HFFc6 (cell line): Measurements from ENCODE around the gene KIF1B. TPM values are rescaled to one million over a fixed set of nuclear protein-coding genes. Genes with fewer than 3 reads are reported as not detected.
A peak's percentile ranks its signal among the peaks of the same experiment; 100 is the strongest.

Experiments
- DNase-seq: peaks from one replicate; pipeline ENCODE4 v3.0.0-alpha.2; 2018
- H3K27ac Mint-ChIP-seq: 2 replicates; pipeline ENCODE4 v1.8.0; 2020; ENCODE audit warnings: mild to moderate bottlenecking, mixed read lengths
- H3K27me3 Mint-ChIP-seq: 2 replicates; pipeline ENCODE4 v1.8.0; 2021; ENCODE audit warnings: mild to moderate bottlenecking, moderate library complexity, mixed read lengths; ENCODE audit not compliant: insufficient read depth
- H3K36me3 Mint-ChIP-seq: 2 replicates; pipeline ENCODE4 v1.8.0; 2021; ENCODE audit warnings: low read depth, mixed read lengths
- H3K4me1 Mint-ChIP-seq: 2 replicates; pipeline ENCODE4 v1.8.0; 2020; ENCODE audit warnings: low read depth, mixed read lengths
- H3K4me3 Mint-ChIP-seq: 2 replicates; pipeline ENCODE4 v1.8.0; 2020; ENCODE audit warnings: mild to moderate bottlenecking, moderate library complexity, mixed read lengths
- H3K9me3 Mint-ChIP-seq: 2 replicates; pipeline ENCODE4 v1.8.0; 2020; ENCODE audit warnings: mild to moderate bottlenecking, mixed read lengths
- CTCF ChIP-seq: fragments of 200-600 bp; sonication (generic); IDR thresholded peaks from 2 replicates; pipeline ENCODE4 v1.5.0; 2021; ENCODE audit warnings: antibody characterized with exemption, mild to moderate bottlenecking
- microRNA-seq: library from miRNA; unstranded; fragments of <30 nt; microRNA quantifications from one replicate; pipeline ENCODE4, GENCODE V29; 2019
- total RNA-seq, 6 experiments: library from RNA; stranded (reverse); fragmentation: NEBNext Ultra II Directional; extraction: Animal tissue kit (Norgen Biotek cat#: 25700); gene quantifications; 2 replicates in 1 of 6; 3 replicates in 5 of 6; pipeline ENCODE4 v1.2.3, GENCODE V29; 2021

Gene KIF1B
- total RNA-seq, 6 experiments from 2014 or later: 35.2 to 41.6 (median 39.3) TPM

- peaks cover 35% of the 10 kb centered on the region for H3K4me1 Mint-ChIP-seq
- no peak overlapping the region for H3K27ac Mint-ChIP-seq
- H3K4me3 Mint-ChIP-seq: no peak overlapping the region
- no peak for TF ChIP-seq CTCF
- no peak for DNase-seq
- peaks cover 11% of the 10 kb centered on the region for H3K36me3 Mint-ChIP-seq
- peaks cover 2% of the 10 kb centered on the region for H3K27me3 Mint-ChIP-seq
- no peaks in the 10 kb centered on the region for H3K9me3 Mint-ChIP-seq
These were observed 218.6 kb downstream of the KIF1B start for GRCh38 chr1:10428984-10429383.

DNA sequence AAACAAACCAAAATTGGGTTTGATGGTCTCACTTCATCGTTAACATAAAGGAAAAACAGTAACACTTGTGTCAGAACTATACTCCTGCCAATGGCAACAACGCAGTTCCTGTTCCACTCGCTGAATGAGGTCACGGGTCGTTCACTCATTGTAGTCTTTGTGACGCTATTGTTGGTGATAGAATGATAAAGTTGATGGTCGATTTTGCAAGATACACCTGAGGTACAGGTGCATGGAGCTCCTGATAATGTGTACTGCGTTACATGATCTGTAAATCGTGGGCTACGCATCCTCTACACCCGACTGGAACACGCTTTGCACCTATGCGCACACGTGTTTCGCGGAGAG lies 219.5 kb downstream of the KIF1B start:
- H3K4me3 Mint-ChIP-seq: peak overlapping the region; percentile 96
- peaks cover 30% of the 10 kb centered on the region for H3K4me1 Mint-ChIP-seq
- peaks cover 11% of the 10 kb centered on the region for H3K36me3 Mint-ChIP-seq

DNA sequence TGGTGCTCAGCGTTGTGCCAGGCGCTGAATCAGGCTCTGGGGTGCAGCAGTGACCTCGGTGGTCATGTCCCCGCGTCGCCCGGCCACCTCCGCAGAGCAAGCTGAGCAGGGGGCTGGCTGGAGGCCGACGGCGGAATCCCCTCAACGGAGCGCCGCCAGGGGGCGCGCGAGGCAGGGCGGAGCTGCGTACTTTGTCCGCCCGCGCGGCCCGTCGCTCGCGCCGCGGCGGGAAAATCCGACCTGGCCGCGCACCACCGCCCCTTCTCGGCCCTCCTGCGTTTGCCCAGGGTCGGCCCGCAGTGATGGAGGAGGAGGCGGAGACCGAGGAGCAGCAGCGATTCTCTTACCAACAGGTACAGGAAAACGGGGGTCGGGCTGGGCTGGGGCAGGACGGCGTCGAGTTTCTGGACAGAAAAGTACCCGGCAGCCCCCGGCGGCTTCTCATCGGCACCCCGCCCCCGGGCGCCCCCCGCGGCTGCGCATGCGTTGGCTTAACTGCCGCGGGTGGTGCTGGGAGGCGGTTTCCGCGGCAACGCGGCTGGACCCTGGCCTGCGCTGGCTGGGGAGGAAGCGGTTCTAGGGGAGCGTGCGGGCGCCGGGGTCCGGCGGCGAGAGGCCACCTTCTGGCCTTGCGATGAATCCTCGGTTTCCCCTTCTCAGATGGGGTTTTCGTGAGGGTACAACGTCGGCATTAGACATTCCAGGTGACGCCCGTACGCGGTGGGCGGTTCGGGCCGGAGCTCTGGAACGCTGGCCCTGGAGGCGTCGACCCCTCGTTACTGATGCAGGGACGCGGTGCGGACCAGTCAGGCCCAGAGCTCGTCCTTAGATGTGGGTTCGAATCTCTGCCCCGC lies 220.1 kb downstream of the KIF1B start, which contains the start of gene CENPS:
TSS of gene CENPS (plus strand) at position 218 of the 854 bp plus-strand sequence. CDS start at position 303, 85 bp downstream.
- H3K4me1 Mint-ChIP-seq: peaks cover 32% of the 10 kb centered on the region
- peak; percentile 99 for TF ChIP-seq CTCF
- peak within 1 kb of the TSS; percentile 96 for H3K4me3 Mint-ChIP-seq
- peaks cover 2% of the 10 kb centered on the region for H3K27me3 Mint-ChIP-seq
- peak within 1 kb of the TSS; percentile 91 for H3K27ac Mint-ChIP-seq
- H3K36me3 Mint-ChIP-seq: peaks cover 11% of the 10 kb centered on the region
- peak; percentile 73 for DNase-seq
- no peaks in the 10 kb centered on the region for H3K9me3 Mint-ChIP-seq

More for the DNA sequence above, 219.5 kb downstream of the KIF1B start:
- DNase-seq: no peak
- no peaks in the 10 kb centered on the region for H3K9me3 Mint-ChIP-seq
- TF ChIP-seq CTCF: no peak
- H3K27ac Mint-ChIP-seq: peak overlapping the region; percentile 89
- peaks cover 2% of the 10 kb centered on the region for H3K27me3 Mint-ChIP-seq

Small RNA genes within 50 kb of the gene (microRNA-seq; reads per million reads assigned to microRNA genes)
- not detected for gene MIR1273D

Other genes with a start within 250 kb of the KIF1B start
- under 1 TPM in 4 of 6 experiments, not detected in 2; 0.37 to 0.76 (median 0.47) TPM for gene RBP7, start 213.3 kb upstream of the KIF1B start, total RNA-seq
- gene UBE4B, start 177.6 kb upstream of the KIF1B start, total RNA-seq: 10 to 100 TPM; 46.2 to 66.0 (median 58.6) TPM
- 100 to 1,000 TPM; 131 to 235 (median 220) TPM for gene PGD, start 188.5 kb downstream of the KIF1B start, total RNA-seq
- gene CENPS, start 219.9 kb downstream of the KIF1B start, total RNA-seq: 10 to 100 TPM; 24.3 to 31.0 (median 27.3) TPM
- under 1 TPM in 2 of 6 experiments, not detected in 4; 0.43 TPM for gene CORT, start 239.5 kb downstream of the KIF1B start, total RNA-seq